OCI-LY3 (cell line): Measurements from ENCODE around the gene STAT4.

Experiments used
- H2AFZ ChIP-seq: fragments of 200-600, 300-600 bp; shearing (Covaris generic); 2 replicates; pipeline ENCODE4 v1.6.0; 2014; ENCODE audit warnings: antibody characterized with exemption, low read depth, low read length
- H3K27ac ChIP-seq: fragments of 200-600, 300-600 bp; sonication (generic); 2 replicates; pipeline ENCODE4 v1.5.1; 2014; ENCODE audit warnings: mild to moderate bottlenecking, low read length, moderate library complexity, mixed read lengths
- H3K27me3 ChIP-seq: fragments of 200-600, 300-600 bp; sonication (generic); 2 replicates; pipeline ENCODE4 v1.6.1; 2014; ENCODE audit warnings: low read depth, low read length, mixed read lengths
- H3K36me3 ChIP-seq: fragments of 200-600, 300-600 bp; sonication (generic); replicated peaks from 2 replicates; pipeline ENCODE3; 2014; ENCODE audit warnings: low read depth, low read length, mixed read lengths
- H3K4me1 ChIP-seq: fragments of 300-600, 200-600 bp; sonication (generic); 2 replicates; pipeline ENCODE4 v1.6.1; 2014; ENCODE audit warnings: low read length, mixed read lengths
- H3K4me2 ChIP-seq: fragments of 200-600, 300-600 bp; sonication (generic); 2 replicates; pipeline ENCODE4 v1.6.1; 2014; ENCODE audit warnings: low read length, mixed read lengths
- H3K4me3 ChIP-seq: fragments of 300-600, 200-600 bp; sonication (generic); 2 replicates; pipeline ENCODE4 v1.5.1; 2014; ENCODE audit warnings: antibody characterized with exemption, mild to moderate bottlenecking, low read length, moderate library complexity
- H3K79me2 ChIP-seq: fragments of 300-600, 200-600 bp; shearing (Covaris generic); 2 replicates; pipeline ENCODE4 v1.6.1; 2014; ENCODE audit warnings: mild to moderate bottlenecking, low read length, mixed read lengths
- H3K9ac ChIP-seq: fragments of 300-600, 200-600 bp; shearing (Covaris generic); 2 replicates; pipeline ENCODE4 v1.6.0; 2014; ENCODE audit warnings: mild to moderate bottlenecking, low read length, moderate library complexity
- H3K9me3 ChIP-seq: fragments of 200-600, 300-600 bp; shearing (Covaris generic); 2 replicates; pipeline ENCODE4 v1.6.1; 2014; ENCODE audit warnings: low read length, mixed read lengths; ENCODE audit not compliant: insufficient read depth
- H4K20me1 ChIP-seq: fragments of 200-600, 300-600 bp; sonication (generic); 2 replicates; pipeline ENCODE4 v1.6.1; 2016; ENCODE audit warnings: low read length, mixed read lengths; ENCODE audit not compliant: insufficient read depth
- EZH2phosphoT487 ChIP-seq: fragments of 200-600 bp; shearing (Covaris generic); IDR thresholded peaks from 2 replicates; pipeline ENCODE4 v1.6.1; 2018; ENCODE audit warnings: antibody characterized with exemption, mixed run types, low read depth
- TF ChIP-seq, protein P1 (sequence below): fragments of 200-600, 300-600 bp; sonication (generic); IDR thresholded peaks from 2 replicates; pipeline ENCODE4 v1.5.1; 2014; ENCODE audit warnings: antibody characterized with exemption, low read length, low read depth

STAT4 gene

DNA sequence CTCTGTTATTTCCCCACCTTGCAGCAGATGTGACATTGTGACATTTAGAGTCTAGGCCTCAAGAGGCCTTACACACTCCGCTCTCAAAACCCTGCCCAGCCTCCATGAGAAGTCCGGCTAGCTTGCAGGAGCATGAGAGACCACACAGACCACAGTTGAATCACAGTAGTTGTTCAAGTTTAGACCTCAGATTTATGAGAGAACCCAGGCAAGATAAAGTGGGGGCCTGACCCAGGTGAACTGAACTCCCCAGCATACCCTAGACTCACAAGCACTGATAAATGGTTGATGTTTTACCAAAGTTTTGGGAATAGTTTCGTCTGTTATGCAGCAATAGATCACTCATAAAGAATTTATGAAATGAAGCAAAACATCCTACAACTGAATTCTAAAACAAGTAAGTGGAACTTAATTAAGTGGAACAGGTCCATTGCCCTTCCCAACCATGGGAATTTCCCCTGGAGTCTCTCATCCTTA is 132.1 kb downstream of the STAT4 start:
- Histone ChIP-seq H3K4me3 (no peak overlapping the region), H3K27me3 (no peaks in the 10 kb centered on the region), H3K36me3 (no peaks in the 10 kb centered on the region), H3K79me2 (peaks cover 2% of the 10 kb centered on the region), H3K9ac (no peak overlapping the region), H3K4me1 (peaks cover 40% of the 10 kb centered on the region), H4K20me1 (no peaks in the 10 kb centered on the region), H2AFZ (no peak overlapping the region), H3K27ac (no peak overlapping the region), H3K9me3 (no peaks in the 10 kb centered on the region), H3K4me2 (no peak overlapping the region)
- TF ChIP-seq, protein P1, sequence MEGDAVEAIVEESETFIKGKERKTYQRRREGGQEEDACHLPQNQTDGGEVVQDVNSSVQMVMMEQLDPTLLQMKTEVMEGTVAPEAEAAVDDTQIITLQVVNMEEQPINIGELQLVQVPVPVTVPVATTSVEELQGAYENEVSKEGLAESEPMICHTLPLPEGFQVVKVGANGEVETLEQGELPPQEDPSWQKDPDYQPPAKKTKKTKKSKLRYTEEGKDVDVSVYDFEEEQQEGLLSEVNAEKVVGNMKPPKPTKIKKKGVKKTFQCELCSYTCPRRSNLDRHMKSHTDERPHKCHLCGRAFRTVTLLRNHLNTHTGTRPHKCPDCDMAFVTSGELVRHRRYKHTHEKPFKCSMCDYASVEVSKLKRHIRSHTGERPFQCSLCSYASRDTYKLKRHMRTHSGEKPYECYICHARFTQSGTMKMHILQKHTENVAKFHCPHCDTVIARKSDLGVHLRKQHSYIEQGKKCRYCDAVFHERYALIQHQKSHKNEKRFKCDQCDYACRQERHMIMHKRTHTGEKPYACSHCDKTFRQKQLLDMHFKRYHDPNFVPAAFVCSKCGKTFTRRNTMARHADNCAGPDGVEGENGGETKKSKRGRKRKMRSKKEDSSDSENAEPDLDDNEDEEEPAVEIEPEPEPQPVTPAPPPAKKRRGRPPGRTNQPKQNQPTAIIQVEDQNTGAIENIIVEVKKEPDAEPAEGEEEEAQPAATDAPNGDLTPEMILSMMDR = no peak
- no peak for TF ChIP-seq EZH2phosphoT487

DNA sequence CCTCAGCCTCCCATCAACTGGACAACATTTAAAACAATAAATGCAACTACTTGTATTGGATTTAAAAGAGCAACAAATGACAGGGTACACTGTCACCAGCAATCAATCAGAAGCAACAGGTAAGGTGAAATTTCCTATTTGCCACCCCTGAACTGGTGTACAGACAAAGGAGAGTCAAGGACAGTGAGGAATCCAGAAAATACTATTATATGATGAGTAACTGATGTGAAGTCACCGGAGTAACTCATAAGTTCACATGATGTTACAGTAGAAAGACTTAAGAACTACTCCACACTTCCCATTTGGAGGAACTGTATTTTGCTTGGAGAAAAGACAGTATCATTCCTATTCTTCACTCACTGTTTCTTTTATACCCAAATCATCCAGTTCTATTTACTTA is 132.7 kb downstream of the STAT4 start:
- Histone ChIP-seq H3K4me3 (no peak overlapping the region), H3K4me1 (peaks cover 42% of the 10 kb centered on the region), H3K4me2 (no peak overlapping the region), H3K36me3 (no peaks in the 10 kb centered on the region), H3K27ac (no peak overlapping the region), H3K79me2 (peaks cover 9% of the 10 kb centered on the region), H2AFZ (no peak overlapping the region), H3K9me3 (no peaks in the 10 kb centered on the region), H4K20me1 (no peaks in the 10 kb centered on the region), H3K27me3 (no peaks in the 10 kb centered on the region), H3K9ac (no peak overlapping the region)
- TF ChIP-seq, protein P1 = no peak
- no peak for TF ChIP-seq EZH2phosphoT487

DNA sequence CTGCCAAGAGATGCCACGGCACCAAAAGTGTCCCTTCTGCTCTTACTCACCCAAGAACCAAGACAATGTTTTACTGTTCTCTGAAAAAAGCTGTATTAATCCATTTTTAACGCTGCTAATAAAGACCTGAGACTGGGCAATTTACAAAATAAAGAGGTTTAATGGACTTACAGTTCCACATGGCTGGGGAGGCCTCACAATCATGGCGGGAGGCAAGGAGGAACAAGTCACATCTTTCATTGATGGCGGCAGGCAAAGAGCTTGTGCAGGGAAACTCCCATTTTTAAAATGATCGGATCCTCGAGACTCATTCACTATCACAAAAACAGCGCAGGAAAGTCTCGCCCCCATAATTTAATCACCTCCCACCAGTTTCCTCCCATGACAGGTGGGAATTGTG is 135.0 kb downstream of the STAT4 start:
- peaks cover 17% of the 10 kb centered on the region for H3K79me2 ChIP-seq
- H3K27ac ChIP-seq = no peak overlapping the region
- TF ChIP-seq, protein P1 = no peak
- no peak for TF ChIP-seq EZH2phosphoT487
- H3K27me3 ChIP-seq = no peaks in the 10 kb centered on the region
- H3K36me3 ChIP-seq = peaks cover 1% of the 10 kb centered on the region
- H3K4me2 ChIP-seq = no peak overlapping the region
- H3K4me3 ChIP-seq = no peak overlapping the region
- H2AFZ ChIP-seq = no peak overlapping the region
- H3K9me3 ChIP-seq = no peaks in the 10 kb centered on the region
- no peak overlapping the region for H3K9ac ChIP-seq
- H3K4me1 ChIP-seq = peaks cover 36% of the 10 kb centered on the region
- no peaks in the 10 kb centered on the region for H4K20me1 ChIP-seq

DNA sequence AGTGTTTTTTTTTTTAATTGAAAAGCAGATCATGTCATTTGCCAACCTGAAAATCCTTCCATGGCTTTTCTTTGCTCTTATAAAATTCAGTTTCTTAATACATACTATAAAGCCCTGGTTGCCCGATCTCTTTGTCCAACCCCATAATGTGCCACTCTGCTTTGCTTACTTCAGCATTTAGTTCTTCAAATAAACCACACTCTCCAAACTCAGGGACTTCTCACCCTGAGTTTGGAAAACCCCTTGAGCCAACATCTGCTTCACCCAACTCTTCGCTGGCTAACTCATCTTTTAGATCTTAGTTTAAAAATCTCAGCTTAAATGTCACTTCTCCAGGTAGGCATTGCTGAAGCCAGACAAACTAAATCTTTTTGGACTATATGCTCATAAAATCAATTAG is 135.6 kb downstream of the STAT4 start:
- Histone ChIP-seq H2AFZ (peak overlapping the region; percentile 44; the same call in 1 of the 2 replicates), H3K4me1 (peaks cover 33% of the 10 kb centered on the region), H3K36me3 (peaks cover 2% of the 10 kb centered on the region), H3K79me2 (peaks cover 17% of the 10 kb centered on the region), H3K4me2 (peak overlapping the region; percentile 86), H3K9ac (no peak overlapping the region; the same call in 1 of the 2 replicates), H3K9me3 (no peaks in the 10 kb centered on the region), H3K4me3 (peak overlapping the region; percentile 99; the same call in 1 of the 2 replicates), H3K27me3 (no peaks in the 10 kb centered on the region), H3K27ac (0 out of 2 replicates have a peak overlapping the region, but pooled peaks have one; percentile 8), H4K20me1 (no peaks in the 10 kb centered on the region)
- no peak for TF ChIP-seq EZH2phosphoT487
- TF ChIP-seq, protein P1 = no peak
